ENCODE data around the gene ACIN1. TPM values are rescaled to one million over a fixed set of nuclear protein-coding genes. Genes with fewer than 3 reads are reported as not detected.

The ACIN1 gene
- total and polyA plus RNA-seq, 2 of the 8 experiments (the other 6 are each of a cell fraction or from before 2014, with no cell fraction given): 132 to 233 TPM

- peak; percentile 87 for TF ChIP-seq TAF1 (IDR thresholded peaks at IDR 0.05; ENCODE audit: low read depth, low read length)
- TF ChIP-seq POU5F1 (IDR thresholded peaks at IDR 0.05; ENCODE audit: low read depth, low read length): no peak
- TF ChIP-seq CHD1 (IDR thresholded peaks at IDR 0.05; ENCODE audit: low read depth, low read length): 0 out of 2 replicates have a peak, but pooled peaks have one; percentile 42
- TF ChIP-seq POLR2A (IDR thresholded peaks at IDR 0.05; ENCODE audit: control extremely low read depth in 1 of 2, low read depth in 2 of 2, low read length in 2 of 2): peak; percentile 74 to 92
- no peak for TF ChIP-seq RFX5 (IDR thresholded peaks at IDR 0.05; ENCODE audit: borderline replicate concordance, low read depth, low read length)
- no peak for TF ChIP-seq BRCA1 (IDR thresholded peaks at IDR 0.05; ENCODE audit: low read depth, low read length)
- TF ChIP-seq CHD2 (IDR thresholded peaks at IDR 0.05; ENCODE audit: low read length): peak; percentile 7; the same call in 1 of the 2 replicates
- 0 out of 2 replicates have a peak, but pooled peaks have one; percentile 26 for TF ChIP-seq SP4 (IDR thresholded peaks at IDR 0.05; ENCODE audit: low read length)
- no peak for TF ChIP-seq SP1 (IDR thresholded peaks at IDR 0.05; ENCODE audit: low read depth, low read length)
- TF ChIP-seq NRF1 (IDR thresholded peaks at IDR 0.05; ENCODE audit: low read depth, low read length): peak; percentile 54; the same call in 1 of the 2 replicates
- no peak for TF ChIP-seq TEAD4 (IDR thresholded peaks at IDR 0.05; ENCODE audit: low read depth, low read length)
- TF ChIP-seq KDM1A (IDR thresholded peaks at IDR 0.05; ENCODE audit: borderline replicate concordance, low read length): no peak
- TF ChIP-seq TCF12 (IDR thresholded peaks at IDR 0.05; ENCODE audit: low read depth, low read length): no peak
- no peak for TF ChIP-seq EZH2 (IDR thresholded peaks at IDR 0.05; ENCODE audit: low read depth, low read length, severe bottlenecking)
- no peak for TF ChIP-seq FOSL1 (IDR thresholded peaks at IDR 0.05; ENCODE audit: insufficient read depth, low read depth, low read length)
- TF ChIP-seq ATF3 (IDR thresholded peaks at IDR 0.05; ENCODE audit: insufficient read depth, low read depth, low read length): no peak
- no peak for TF ChIP-seq KDM5A (IDR thresholded peaks at IDR 0.05; ENCODE audit: low read length)
- TF ChIP-seq TAF7 (optimal IDR thresholded peaks at IDR 0.05; ENCODE audit: borderline replicate concordance, low read depth, low read length): peak; percentile 86
- TF ChIP-seq SUZ12 (IDR thresholded peaks at IDR 0.05; ENCODE audit: low read length): no peak
- peak; percentile 58 for TF ChIP-seq TBP (IDR thresholded peaks at IDR 0.05; ENCODE audit: low read depth, low read length)
- peak; percentile 32; the same call in 1 of the 2 replicates for TF ChIP-seq MAX (IDR thresholded peaks at IDR 0.05)
- TF ChIP-seq CREB1 (IDR thresholded peaks at IDR 0.05): 0 out of 2 replicates have a peak, but pooled peaks have one; percentile 5
- 0 out of 2 replicates have a peak, but pooled peaks have one; percentile 11 for TF ChIP-seq GTF2F1 (IDR thresholded peaks at IDR 0.05; ENCODE audit: borderline replicate concordance, low read depth, low read length)
- no peak for TF ChIP-seq SP2 (IDR thresholded peaks at IDR 0.05; ENCODE audit: low read length)
- TF ChIP-seq RXRA (IDR thresholded peaks at IDR 0.05; ENCODE audit: insufficient read depth, low read depth, low read length): no peak
- TF ChIP-seq SRF (IDR thresholded peaks at IDR 0.05; ENCODE audit: low read depth, low read length): no peak
- no peak for TF ChIP-seq SIX5 (IDR thresholded peaks at IDR 0.05; ENCODE audit: low read depth, low read length)
These were observed at the start of gene ACIN1 (continued) for GRCh38 chr14:23094666-23095195.
